ENCODE data around the gene PARD3. TPM values are rescaled to one million over a fixed set of nuclear protein-coding genes. Genes with fewer than 3 reads are reported as not detected.

PARD3 gene
- total RNA-seq, 6 donors from 2014 or later: 30.6 to 108 (median 50.6) TPM

DNA sequence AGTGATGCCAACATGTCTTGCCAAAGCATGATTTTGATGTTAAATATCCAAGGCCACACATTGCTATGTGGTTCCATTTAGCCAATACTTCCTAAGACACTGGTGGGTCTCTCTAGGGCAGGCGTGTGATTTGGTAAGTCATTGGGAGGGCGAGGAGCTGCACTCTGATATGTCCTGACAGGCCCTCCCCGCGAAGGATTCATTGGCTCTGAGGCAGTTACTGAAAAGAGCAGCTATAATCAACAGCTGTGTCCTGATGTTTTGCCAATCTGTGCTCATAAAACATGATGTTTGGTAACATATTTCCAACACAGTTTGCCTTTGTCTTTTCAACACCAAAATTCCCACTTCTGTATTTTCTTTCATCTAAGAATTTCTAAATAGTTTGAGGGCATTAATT is 646.7 kb downstream of the PARD3 start:
- DNase-seq: no peak
- H3K9me3 ChIP-seq: no peaks in the 10 kb centered on the region
- TF ChIP-seq CTCF (IDR thresholded peaks at IDR 0.05) (no peak), POLR2A (IDR thresholded peaks at IDR 0.05) (no peak), POLR2AphosphoS5 (IDR thresholded peaks at IDR 0.05) (no peak), EP300 (IDR thresholded peaks at IDR 0.05) (no peak)
- no peaks in the 10 kb centered on the region for H3K27me3 ChIP-seq
- WGBS, 2 donors: 86 to 94% methylated on average over 4 of the region's 4 CpGs
- no peak overlapping the region for H3K4me3 ChIP-seq
- H3K4me1 ChIP-seq: peaks cover 0 to 4% (median 3%) of the 10 kb centered on the region in 4 donors
- H3K27ac ChIP-seq: no peak overlapping the region
- no peaks in the 10 kb centered on the region for H3K36me3 ChIP-seq
- ATAC-seq (ENCODE audit: low FRiP score in 2 of 2): no peak

DNA sequence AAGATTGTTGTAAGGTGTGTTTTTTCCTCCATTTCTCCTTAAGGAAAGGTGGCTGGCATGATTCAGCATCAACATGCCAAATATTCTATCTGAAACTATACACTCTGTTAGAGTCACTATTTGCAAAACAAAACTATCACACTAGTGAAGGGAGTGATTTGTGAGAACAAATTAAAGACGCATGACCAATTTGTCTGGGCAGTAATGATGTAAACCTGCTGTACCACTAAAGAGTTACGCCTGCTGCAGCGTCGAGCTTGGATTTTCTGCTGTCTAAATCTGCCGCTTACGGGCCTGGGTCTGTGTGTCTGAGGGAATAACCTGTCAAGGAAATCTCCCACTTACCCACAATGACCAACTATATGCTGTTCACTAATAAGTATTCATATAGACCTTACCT is 648.3 kb downstream of the PARD3 start:
- no peaks in the 10 kb centered on the region for H3K27me3 ChIP-seq
- H3K9me3 ChIP-seq: no peaks in the 10 kb centered on the region
- ATAC-seq (ENCODE audit: low FRiP score in 2 of 2): no peak
- no peak overlapping the region for H3K4me3 ChIP-seq
- DNase-seq: no peak
- TF ChIP-seq CTCF (IDR thresholded peaks at IDR 0.05): no peak
- no peak for TF ChIP-seq POLR2A (IDR thresholded peaks at IDR 0.05)
- no peak for TF ChIP-seq POLR2AphosphoS5 (IDR thresholded peaks at IDR 0.05)
- no peaks in the 10 kb centered on the region for H3K36me3 ChIP-seq
- WGBS, 2 donors: 85 to 87% methylated on average over 6 of the region's 6 CpGs
- H3K27ac ChIP-seq: no peak overlapping the region
- peaks cover 0 to 3% (median 0%) of the 10 kb centered on the region in 4 donors for H3K4me1 ChIP-seq

GRCh38 chr10:34166354-34166753 is 648.7 kb downstream of the PARD3 start:
- no peak for ATAC-seq (ENCODE audit: low FRiP score in 2 of 2)
- peaks cover 0 to 3% (median 0%) of the 10 kb centered on the region in 4 donors for H3K4me1 ChIP-seq
- TF ChIP-seq POLR2AphosphoS5 (IDR thresholded peaks at IDR 0.05): no peak
- no peak for TF ChIP-seq EP300 (IDR thresholded peaks at IDR 0.05)
- no peak for TF ChIP-seq CTCF (IDR thresholded peaks at IDR 0.05)
- TF ChIP-seq POLR2A (IDR thresholded peaks at IDR 0.05): no peak
- WGBS, 2 donors: 84 to 97% methylated on average over 5 of the region's 5 CpGs
- no peak overlapping the region for H3K27ac ChIP-seq
- DNase-seq: no peak
- no peaks in the 10 kb centered on the region for H3K36me3 ChIP-seq
- H3K4me3 ChIP-seq: no peak overlapping the region
- H3K9me3 ChIP-seq: no peaks in the 10 kb centered on the region
- H3K27me3 ChIP-seq: no peaks in the 10 kb centered on the region

DNA sequence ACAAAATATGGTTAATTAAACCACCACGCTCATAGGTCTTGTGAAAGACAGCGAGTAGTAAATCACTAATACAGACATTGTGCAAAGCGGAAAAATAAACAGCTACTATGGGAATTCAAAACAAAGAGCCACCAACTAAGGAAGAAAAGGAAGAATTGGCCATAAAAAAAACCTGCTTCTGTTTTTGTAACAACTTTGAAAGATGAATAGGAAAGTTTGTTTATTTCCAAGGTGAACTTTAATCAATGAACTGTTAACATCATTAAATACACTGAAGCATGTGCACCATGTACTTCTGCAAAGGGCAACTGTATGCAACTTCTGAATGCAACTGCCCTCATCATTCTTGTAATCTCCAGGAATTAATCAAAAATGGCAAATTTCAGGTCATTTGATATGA is 651.1 kb downstream of the PARD3 start:
- WGBS, 2 donors: 80 to 91% methylated on average over 3 of the region's 3 CpGs

More for the DNA sequence above, 651.1 kb downstream of the PARD3 start:
- DNase-seq: no peak
- Histone ChIP-seq H3K36me3 (no peaks in the 10 kb centered on the region), H3K4me1 (peaks cover 0 to 1% (median 0%) of the 10 kb centered on the region in 4 donors), H3K27ac (no peak overlapping the region), H3K9me3 (no peaks in the 10 kb centered on the region), H3K4me3 (no peak overlapping the region), H3K27me3 (no peaks in the 10 kb centered on the region)
- no peak for ATAC-seq (ENCODE audit: low FRiP score in 2 of 2)
- TF ChIP-seq POLR2A (IDR thresholded peaks at IDR 0.05) (no peak), POLR2AphosphoS5 (IDR thresholded peaks at IDR 0.05) (no peak), EP300 (IDR thresholded peaks at IDR 0.05) (no peak), CTCF (IDR thresholded peaks at IDR 0.05) (no peak)
